OCI-LY1 (cell line): ENCODE results near the gene ZNF555.

ENCODE experiments used
- H2AFZ ChIP-seq: fragments of 200-600 bp; sonication (generic), shearing (Covaris generic); 2 replicates; pipeline ENCODE4 v1.6.0; 2014; ENCODE audit warnings: antibody characterized with exemption, mild to moderate bottlenecking, low read length
- H3F3A ChIP-seq: fragments of 200-600 bp; sonication (generic), shearing (Covaris generic); 2 replicates; pipeline ENCODE4 v1.6.0; 2014; ENCODE audit warnings: mild to moderate bottlenecking, antibody characterized with exemption, low read length, moderate library complexity; ENCODE audit not compliant: insufficient read depth
- H3K27ac ChIP-seq: fragments of 200-600 bp; sonication (generic); 2 replicates; pipeline ENCODE4 v1.5.1; 2014; ENCODE audit warnings: low read length, mixed run types, mild to moderate bottlenecking, low read depth; ENCODE audit not compliant: poor library complexity, severe bottlenecking
- H3K27me3 ChIP-seq: fragments of 200-600 bp; sonication (generic); 2 replicates; pipeline ENCODE4 v1.6.0; 2014; ENCODE audit warnings: antibody characterized with exemption, mild to moderate bottlenecking, low read length, moderate library complexity; ENCODE audit not compliant: insufficient read depth
- H3K36me3 ChIP-seq: fragments of 200-600 bp; sonication (generic); 2 replicates; pipeline ENCODE4 v1.6.1; 2014; ENCODE audit warnings: mild to moderate bottlenecking, antibody characterized with exemption, low read length, moderate library complexity, mixed read lengths; ENCODE audit not compliant: insufficient read depth
- H3K4me1 ChIP-seq: fragments of 200-600 bp; sonication (generic); 2 replicates; pipeline ENCODE4 v1.5.1; 2014; ENCODE audit warnings: mild to moderate bottlenecking, low read length, moderate library complexity; ENCODE audit not compliant: insufficient read depth, severe bottlenecking
- H3K4me2 ChIP-seq: fragments of 200-600 bp; sonication (generic), shearing (Covaris generic); 2 replicates; pipeline ENCODE4 v1.6.1; 2014; ENCODE audit warnings: low read length
- H3K4me3 ChIP-seq: fragments of 200-600 bp; sonication (generic); 2 replicates; pipeline ENCODE4 v1.5.1; 2014; ENCODE audit warnings: low read length, low read depth, mild to moderate bottlenecking, mixed read lengths; ENCODE audit not compliant: poor library complexity, severe bottlenecking
- H3K79me2 ChIP-seq: fragments of 200-600 bp; shearing (Covaris generic); 2 replicates; pipeline ENCODE4 v1.6.1; 2016; ENCODE audit warnings: mixed run types, low read length, mixed read lengths; ENCODE audit not compliant: insufficient read depth
- H3K9ac ChIP-seq: fragments of 200-600 bp; sonication (generic), shearing (Covaris generic); 2 replicates; pipeline ENCODE4 v1.6.1; 2014; ENCODE audit warnings: mild to moderate bottlenecking, low read length, mixed read lengths
- H3K9me2 ChIP-seq: fragments of 200-600 bp; sonication (generic), shearing (Covaris generic); 2 replicates; pipeline ENCODE4 v1.6.1; 2014; ENCODE audit warnings: low read depth, mild to moderate bottlenecking, low read length, mixed read lengths
- H3K9me3 ChIP-seq: fragments of 200-600 bp; shearing (Covaris generic); 2 replicates; pipeline ENCODE4 v1.6.1; 2014; ENCODE audit warnings: low read length, mixed read lengths
- H4K20me1 ChIP-seq: fragments of 200-600 bp; sonication (generic), shearing (Covaris generic); 2 replicates; pipeline ENCODE4 v1.6.0; 2016; ENCODE audit warnings: mild to moderate bottlenecking, low read length; ENCODE audit not compliant: insufficient read depth
- CTCF ChIP-seq: fragments of 200-600 bp; sonication (generic), shearing (Covaris generic); IDR thresholded peaks from 2 replicates; pipeline ENCODE4 v1.5.1; 2017; ENCODE audit warnings: mild to moderate bottlenecking, antibody characterized with exemption, low read length, moderate library complexity, mixed read lengths
- EZH2 ChIP-seq: fragments of 200-600 bp; sonication (generic), shearing (Covaris generic); IDR thresholded peaks from 2 replicates; pipeline ENCODE4 v1.8.0; 2017; ENCODE audit warnings: borderline replicate concordance, mixed run types, mild to moderate bottlenecking, antibody characterized with exemption, low read length, moderate library complexity, mixed read lengths

The ZNF555 gene

GRCh38 chr19:2819540-2820111, 21.6 kb upstream of the ZNF555 start, which contains the start of gene ZNF554:
ZNF554 (plus strand) TSS chr19:2819868; CDS start chr19:2820072, 204 bp downstream.
- Histone ChIP-seq H3F3A (no peaks in the 10 kb centered on the region), H3K4me3 (peak within 1 kb of the TSS; percentile 77), H3K9me3 (no peaks in the 10 kb centered on the region), H3K9ac (peak within 1 kb of the TSS; percentile 74), H3K4me2 (peak within 1 kb of the TSS; percentile 86), H3K27ac (no peak within 1 kb of the TSS), H3K9me2 (no peaks in the 10 kb centered on the region), H3K36me3 (peaks cover 7% of the 10 kb centered on the region), H3K4me1 (peaks cover 4% of the 10 kb centered on the region), H2AFZ (no peak within 1 kb of the TSS), H4K20me1 (no peaks in the 10 kb centered on the region), H3K79me2 (no peaks in the 10 kb centered on the region), H3K27me3 (no peaks in the 10 kb centered on the region)
- peak; percentile 87 for TF ChIP-seq CTCF
- no peak for TF ChIP-seq EZH2

GRCh38 chr19:2820112-2820702, 21.1 kb upstream of the ZNF555 start:
- Histone ChIP-seq H3K9ac (peak overlapping the region; percentile 74), H4K20me1 (no peaks in the 10 kb centered on the region), H2AFZ (no peak overlapping the region), H3K27me3 (no peaks in the 10 kb centered on the region), H3K9me2 (no peaks in the 10 kb centered on the region), H3K79me2 (no peaks in the 10 kb centered on the region), H3K36me3 (peaks cover 2% of the 10 kb centered on the region; the same call in 1 of the 2 replicates), H3K9me3 (no peaks in the 10 kb centered on the region), H3K4me3 (peak overlapping the region; percentile 77), H3K27ac (no peak overlapping the region), H3F3A (no peaks in the 10 kb centered on the region), H3K4me1 (peaks cover 4% of the 10 kb centered on the region), H3K4me2 (peak overlapping the region; percentile 86)
- no peak for TF ChIP-seq CTCF
- no peak for TF ChIP-seq EZH2

GRCh38 chr19:2822846-2823245, 18.4 kb upstream of the ZNF555 start:
- no peak overlapping the region for H3K4me2 ChIP-seq
- peaks cover 4% of the 10 kb centered on the region for H3K4me1 ChIP-seq
- no peaks in the 10 kb centered on the region for H3K27me3 ChIP-seq
- H3F3A ChIP-seq = no peaks in the 10 kb centered on the region
- H3K79me2 ChIP-seq = no peaks in the 10 kb centered on the region
- no peak overlapping the region for H3K4me3 ChIP-seq
- H3K9me3 ChIP-seq = 0 out of 2 replicates have a peak, but pooled peaks cover 2% of the 10 kb centered on the region
- TF ChIP-seq EZH2 (no peak), CTCF (no peak)
- H3K36me3 ChIP-seq = no peaks in the 10 kb centered on the region
- H2AFZ ChIP-seq = no peak overlapping the region
- H3K9ac ChIP-seq = no peak overlapping the region
- no peak overlapping the region for H3K27ac ChIP-seq
- no peaks in the 10 kb centered on the region for H3K9me2 ChIP-seq
- H4K20me1 ChIP-seq = no peaks in the 10 kb centered on the region
